Central memory CD4-positive, alpha-beta T cell (primary cell): Measurements from ENCODE around the gene KCNJ14.

Experiments used
- DNase-seq: peaks from one replicate; pipeline ENCODE4 v3.0.0; 2022

KCNJ14 gene

DNA sequence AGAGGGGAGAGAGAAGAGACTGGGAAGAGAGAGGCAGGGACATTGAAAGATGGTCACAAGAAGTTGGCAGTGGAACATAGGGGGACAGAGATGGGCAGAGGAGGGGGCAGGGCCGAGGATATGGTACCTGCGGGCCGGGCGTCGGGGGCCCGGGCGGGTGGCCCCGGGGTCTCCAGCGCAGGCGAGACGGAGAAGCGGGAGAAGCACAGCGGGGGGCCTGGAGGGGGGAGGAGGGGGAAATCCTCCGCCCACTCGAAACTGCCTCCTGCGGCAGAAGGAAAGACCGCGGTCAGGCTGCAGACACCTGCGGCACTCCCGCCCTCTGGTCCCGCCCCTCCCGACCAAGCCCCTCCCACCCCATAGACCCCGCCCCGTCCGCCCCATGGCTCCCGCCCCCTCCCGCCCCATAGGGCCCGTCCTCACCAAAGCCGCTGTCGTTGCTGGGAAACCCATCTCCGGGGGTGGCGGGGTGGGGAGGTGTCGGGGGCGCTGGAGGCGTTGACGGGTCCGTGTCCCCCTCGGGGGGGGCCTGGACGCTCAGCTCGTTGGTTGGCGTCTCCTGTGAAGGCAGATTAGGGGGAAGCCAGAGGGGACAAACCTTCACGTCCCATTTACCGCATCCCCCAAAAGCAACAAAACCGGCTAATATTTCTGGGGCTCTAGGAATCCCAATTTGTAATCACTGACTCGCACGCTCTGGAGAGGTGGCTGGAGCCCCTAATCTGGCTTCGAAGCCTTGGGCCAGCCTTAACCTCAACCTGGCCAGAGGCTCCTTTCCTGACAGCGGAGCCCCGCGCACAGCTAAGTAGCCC, 35.8 kb downstream of the KCNJ14 start:
- peak; percentile 34 for DNase-seq

DNA sequence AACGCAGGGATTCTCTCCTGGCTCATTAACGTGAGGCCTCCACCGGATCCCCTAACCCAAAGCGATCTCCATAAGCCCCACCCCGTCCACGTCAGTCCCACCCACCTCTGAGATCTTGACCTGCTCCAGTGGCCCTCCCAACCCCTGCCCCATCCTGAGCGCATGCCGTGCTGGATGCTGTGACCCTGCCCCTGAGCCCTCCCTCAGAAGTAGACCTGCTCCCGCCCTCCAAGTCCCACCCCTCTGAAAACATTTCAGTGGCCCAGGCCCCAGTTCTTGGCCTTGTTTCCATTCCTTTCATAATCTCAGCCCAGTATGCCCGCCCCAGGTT, 36.4 kb downstream of the KCNJ14 start:
- no peak for DNase-seq

DNA sequence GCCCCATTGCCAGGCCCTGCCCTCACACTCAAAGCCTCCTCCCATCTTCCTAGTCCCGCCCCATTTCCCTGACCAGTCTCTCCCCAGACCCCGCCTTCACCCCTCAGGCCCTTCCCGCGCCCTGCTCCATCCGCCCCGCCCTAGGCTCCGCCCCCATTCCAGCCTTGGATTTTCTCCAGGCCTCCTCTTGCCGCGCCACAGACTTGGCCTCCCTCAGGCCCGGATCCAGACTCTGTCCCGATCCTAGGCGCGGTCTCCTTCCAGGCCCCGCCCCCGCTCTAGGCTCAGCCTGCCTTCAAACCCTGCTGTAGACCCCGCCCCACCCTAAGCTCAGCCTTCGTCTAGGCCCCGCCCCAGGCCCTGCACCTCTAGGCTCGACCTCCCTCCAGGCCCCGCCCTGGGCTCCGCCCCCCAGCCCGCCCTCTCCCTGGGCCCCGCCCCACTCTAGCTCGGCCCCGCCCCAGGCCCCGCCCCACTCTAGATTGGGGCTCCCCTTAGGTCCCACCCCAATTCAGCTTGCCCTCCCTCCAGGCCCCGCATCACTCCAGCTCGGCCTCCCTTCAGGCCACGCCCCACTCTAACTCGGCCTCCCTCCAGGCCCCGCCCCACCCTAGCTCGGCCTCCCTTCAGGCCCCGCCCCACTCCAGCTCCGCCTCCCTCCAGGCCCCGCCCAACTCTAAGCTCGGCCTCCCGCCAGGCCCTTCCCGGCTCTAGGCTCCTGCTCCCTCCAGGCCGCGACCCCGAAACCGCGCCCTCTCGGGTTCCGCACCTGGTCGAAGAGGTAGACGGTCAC, 37.7 kb downstream of the KCNJ14 start:
- peak; percentile 76 for DNase-seq

DNA sequence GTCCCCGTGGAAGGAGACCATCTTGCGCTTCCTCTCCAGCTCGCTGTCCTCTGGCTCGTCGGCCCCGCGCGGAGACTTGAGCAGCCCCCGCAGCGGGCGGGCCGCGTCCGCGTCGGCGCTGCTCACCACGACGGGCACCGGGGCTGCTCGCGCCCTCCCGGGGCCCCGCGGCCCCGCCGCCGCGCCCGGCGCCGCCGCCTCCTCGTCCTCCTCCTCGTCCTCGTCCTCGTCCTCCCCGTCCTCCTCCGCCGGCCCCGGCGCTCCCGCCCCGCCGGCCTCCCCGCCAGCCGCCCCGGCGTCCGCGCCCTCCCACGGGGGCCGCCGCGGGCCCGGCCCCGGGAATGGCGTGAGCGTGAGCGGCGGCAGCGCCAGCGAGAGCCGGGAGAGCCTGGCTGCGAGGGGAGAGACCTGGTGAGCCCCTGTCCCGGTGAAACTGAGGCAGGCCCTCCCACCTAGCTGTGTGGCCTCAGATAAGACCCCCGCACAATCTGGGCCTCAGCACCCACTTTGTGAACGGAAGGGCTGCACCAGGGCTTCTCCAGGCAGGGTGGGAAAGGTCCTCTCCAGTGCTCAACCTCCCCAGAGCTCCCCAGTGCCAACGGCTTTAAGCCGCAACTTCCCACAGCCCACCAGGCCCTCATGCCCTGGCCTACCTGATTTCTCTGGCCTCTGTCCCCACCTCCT, 38.5 kb downstream of the KCNJ14 start:
- no peak for DNase-seq

- DNase-seq, result no peak
Observed at GRCh38 chr19:48495396-48495795, 40.0 kb downstream of the KCNJ14 start.

DNA sequence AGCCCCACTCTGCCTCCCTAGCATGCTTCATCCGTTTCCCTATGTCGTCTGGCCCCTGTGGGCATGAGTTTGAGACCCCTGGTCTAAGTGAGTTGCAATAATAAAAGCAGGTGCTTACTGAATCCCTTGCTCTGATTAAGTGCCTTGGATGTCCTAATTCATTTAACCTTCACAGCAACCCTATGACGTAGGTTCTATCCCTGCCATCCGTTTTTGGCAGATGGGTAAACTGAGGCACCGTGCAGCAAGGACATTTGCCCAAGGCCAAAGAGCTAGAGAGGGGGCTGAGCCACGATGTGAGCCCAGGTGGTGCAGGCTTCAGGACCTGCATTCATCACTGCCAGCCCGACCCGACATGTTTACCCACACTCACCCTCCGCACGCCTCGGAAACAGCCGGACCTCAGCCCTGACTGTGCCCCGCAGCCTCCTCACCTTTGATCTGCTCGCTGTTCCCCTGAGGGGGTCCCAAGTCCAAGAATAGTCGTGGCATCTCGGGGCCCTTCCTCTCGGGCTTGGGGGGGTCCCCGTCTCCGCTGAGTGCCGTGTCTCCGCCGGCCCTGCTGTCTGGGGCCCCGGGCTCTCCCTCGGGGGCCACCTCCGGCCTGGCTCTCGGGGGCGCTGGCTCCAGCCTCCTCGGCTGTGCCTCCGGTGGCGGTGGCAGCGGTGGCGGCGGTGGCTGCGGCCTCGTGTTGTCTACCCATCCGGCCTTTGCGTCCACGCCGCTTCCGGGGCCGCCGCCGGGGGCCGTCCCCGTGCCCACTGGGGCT, 41.8 kb downstream of the KCNJ14 start:
- no peak for DNase-seq

DNA sequence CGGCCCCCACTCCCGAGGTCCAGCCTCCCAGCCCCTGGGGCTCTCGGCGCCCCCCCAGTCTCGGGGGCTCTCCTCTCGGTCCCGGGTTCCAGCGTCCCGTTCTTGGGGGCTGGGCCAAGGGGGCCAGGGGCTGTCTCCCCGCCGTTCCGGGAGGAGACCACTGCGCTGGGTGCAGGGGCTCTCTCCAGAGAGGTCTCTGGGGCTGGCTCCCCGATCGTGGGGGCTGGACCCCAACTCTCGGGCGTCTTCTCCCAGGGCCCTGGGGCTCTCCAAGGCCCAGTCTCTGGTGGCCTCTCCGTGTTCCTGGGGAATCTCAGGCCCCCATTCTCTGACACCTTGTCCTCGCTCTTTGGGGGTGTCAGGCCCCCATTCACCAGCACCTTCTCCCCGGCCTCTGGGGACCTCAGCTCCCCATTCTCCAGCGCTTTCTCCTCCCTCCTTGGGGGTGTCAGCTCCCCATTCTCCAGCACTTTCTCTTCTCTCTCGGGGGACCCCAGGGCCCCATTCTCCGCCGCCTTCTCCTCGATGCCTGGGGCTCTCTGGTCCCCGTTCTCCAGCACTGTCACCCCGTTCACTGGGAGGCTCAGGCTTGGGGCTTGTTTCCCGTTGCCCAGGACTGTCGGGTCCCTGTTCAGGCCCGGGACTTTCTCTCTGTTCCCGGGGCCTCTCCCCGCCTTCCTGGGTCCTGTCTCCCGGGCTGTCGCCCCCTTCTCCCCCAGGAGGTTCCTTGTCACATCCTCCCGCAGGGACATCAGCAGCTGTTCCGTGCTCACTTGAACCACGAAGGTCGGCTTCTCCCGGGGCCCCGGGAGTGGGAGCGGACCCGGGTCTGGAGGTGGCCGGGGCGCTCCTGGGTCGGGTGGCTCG, 42.6 kb downstream of the KCNJ14 start:
- DNase-seq, result no peak

DNA sequence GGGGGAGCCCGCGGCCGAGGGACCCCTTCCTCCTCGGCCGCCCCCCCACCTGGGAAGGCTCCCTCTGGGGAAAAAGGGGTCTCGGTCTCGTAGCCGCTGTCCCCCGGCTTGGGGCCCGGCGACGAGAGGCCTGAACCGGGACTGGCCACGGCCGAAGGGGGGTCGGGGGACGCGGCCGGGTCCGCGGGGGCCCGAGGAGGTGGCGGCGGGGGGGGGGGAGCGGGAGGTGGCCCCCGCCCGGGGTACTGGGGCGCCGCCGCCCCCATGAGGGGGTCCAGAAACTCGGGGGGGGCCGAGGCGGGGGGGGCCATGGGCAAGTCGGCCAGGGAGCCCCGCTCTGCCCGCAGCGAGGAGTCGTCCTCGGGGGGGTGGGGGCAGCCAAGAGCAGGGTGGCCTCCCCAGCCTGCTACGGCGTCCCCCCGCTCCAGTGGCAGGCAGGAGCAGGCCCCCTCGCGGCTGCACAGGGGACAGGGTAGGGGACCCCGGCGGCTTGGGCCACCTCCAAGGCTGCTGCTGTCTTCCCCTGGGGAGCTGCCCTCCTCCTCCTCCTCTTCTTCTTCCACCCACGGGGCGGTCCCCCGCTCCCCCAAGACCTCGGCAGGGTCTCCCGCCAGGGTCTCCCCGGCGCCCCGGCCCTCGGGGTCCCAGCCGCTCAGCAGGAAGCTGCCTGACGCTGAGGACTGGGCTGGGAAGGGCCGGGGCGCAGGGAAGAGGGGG, 43.4 kb downstream of the KCNJ14 start:
- DNase-seq, result no peak

DNA sequence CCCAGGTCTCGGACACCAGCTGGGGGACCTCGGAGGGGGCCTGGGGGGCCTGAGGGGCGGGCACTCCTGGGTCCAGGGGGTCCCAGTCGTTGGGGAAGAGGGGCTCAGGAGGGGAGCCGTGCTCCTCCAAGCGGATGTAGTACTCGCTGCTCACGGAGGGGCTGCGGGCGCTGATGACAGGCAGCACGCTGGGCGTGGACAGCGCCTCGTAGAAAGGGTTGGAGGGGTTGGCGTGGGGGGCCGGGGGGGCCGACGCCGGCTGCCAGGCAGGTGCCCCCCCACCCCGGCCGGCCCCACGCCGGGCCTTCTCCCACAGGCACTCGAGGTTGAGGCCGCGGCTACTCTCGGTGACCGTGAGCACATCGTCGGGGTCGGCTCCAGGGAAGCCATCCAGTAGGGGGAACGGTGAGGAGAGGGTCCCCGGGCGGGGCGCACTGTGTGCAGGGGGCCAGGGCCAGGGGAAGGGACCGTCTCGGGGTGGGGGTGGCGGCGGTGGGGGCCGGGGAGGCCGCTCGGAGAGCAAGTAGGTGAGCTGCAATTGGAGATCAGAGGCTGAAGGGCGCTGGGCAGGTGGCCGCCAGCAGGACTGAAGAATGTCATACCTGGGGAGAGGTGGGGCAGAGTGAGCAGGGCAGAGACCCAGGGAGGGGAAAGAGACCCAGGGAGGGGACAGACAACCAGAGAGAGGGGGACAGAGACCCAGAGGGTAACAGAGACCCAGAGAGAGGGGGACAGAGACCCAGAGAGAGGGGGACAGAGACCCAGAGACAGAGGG, 44.1 kb downstream of the KCNJ14 start:
- DNase-seq, result no peak

DNA sequence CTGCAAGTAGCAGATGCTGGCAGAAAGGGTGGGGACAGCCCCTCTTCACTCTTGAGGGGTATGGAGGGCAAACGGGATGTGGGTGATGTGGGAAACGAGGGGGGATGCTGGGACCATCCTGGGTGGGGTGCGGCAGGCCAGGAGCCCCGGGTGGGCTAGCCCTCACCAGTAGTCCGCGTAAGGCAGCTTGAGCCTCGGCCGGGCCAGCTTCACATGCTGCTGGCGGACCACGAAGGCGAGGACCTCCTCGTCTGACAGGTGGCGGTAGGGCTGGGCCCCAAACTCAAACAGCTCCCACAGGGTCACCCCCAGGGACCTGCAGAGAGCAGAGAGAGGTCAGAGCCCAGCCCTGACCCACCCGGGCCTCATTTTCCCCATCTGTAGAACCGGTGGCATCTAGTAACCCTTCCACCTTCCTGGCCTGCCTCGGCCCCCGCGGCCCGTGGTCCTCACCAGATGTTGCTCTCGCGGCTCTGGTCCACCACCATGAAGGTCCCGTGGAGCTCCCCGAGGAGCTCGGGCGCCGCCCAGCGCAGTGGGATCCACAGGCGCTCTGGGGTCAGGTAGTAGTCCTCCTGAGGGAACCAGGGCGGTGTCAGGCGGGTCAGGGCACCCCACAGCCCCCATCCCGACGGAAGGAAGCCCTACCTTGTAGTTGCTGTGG, 45.6 kb downstream of the KCNJ14 start:
- no peak for DNase-seq

DNA sequence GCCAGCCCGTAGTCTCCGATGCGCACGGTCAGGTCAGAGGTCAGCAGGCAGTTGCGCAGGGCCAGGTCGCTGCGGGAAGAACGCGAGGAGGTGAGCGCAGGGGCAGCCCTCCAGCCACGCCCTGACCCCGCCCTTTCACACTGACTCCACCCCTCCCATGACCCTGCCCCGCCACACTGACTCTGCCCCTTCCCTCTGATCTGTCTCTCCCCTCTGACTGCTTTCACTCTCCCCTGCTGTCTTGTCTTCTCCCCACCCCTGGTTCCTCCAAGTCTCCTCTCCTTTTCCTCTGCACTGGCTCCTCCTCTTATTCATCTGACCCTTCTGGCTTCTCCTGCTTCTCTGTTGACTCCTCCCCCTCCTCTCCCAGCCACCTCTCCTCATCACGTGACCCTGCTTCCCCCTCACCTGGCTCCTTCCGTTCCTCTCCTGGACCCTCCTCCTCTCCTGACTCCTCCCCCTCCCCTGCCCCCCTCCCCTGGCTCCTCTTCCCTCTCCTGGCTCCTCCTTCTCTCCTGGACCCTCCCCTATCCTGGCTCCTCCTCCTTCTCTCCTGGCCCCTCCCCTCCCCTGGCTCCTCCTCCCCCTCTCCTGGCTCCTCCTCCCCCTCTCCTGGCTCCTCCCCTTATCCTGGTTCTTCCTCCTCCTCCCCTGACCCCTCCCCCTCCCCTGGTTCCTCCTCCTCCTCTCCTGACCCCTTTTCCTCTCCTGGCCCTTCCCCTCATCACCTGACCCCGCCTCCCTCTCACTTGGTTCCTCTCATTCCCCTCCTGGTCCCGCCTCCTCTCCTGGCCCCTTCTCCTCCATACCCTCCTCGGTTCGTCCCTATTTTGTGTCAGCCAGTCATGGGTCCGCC, 46.3 kb downstream of the KCNJ14 start:
- DNase-seq, result peak; percentile 77

DNA sequence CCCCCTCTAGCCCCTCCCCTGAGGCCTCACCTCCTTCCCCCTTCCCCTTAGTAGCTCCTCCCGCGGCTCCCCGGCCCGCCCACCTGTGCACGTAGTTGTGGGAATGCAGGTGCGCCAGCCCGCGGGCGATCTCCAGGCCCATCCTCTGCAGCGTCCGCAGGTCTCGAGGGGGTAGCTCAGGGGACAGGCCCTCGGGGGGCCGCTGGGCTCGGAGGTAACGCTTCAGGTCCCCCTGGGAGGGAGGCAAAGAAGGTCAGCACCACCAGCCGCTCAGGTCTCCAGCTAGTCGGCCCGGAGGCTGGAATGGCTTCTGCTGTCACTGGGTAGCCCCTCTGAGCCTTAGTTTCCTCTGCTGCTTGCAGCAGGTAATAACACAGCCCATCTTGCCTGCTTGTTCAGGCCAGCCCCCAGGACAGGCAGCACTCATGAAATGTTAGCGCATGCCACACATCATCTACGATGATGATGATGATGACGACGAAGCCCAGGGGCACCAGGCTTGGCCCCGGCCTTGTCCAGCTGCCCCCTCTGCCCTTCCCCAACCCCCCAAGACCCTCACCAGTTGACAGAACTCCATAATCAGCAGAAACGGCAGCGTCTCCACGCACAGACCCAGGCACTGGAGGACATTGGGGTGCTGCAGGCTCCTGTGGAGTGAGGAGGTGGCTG, 47.1 kb downstream of the KCNJ14 start:
- DNase-seq, result no peak

DNA sequence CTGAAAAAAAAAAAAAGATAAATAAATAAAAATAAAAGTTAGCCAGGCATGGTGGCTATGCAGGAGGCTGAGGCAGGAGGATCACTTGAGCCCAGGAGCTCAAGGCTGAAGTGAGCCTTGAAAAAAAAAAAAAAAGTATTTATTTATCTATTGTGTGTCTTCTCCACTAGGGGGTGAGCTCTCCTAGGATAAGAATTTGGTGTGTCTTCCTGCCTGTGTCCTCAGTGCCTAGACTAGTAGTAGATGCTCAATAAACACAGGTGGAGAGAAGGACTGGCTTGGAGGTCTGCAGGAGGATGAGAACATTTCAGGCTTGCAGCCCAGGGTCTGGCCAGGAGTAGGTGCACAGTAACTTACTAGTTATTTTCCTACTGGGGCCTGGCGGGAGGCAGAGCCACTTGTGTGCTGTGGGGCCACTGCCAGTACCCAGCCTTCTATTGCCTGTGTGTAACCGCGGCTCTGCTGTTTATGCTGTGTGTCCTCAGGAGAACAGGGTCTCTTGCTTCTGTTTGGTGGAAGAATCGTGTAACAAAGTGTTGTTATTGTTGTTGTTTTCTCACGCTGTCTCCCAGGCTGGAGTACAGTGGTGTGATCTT, 50.9 kb downstream of the KCNJ14 start:
- peak; percentile 61 for DNase-seq

- no peak for DNase-seq
Observed at GRCh38 chr19:48507911-48508439, 52.6 kb downstream of the KCNJ14 start.

GRCh38 chr19:48508729-48509411, 53.5 kb downstream of the KCNJ14 start:
- no peak for DNase-seq

GRCh38 chr19:48509467-48510194, 54.3 kb downstream of the KCNJ14 start:
- no peak for DNase-seq
